ENCODE results near the gene BOLA3.

DNA sequence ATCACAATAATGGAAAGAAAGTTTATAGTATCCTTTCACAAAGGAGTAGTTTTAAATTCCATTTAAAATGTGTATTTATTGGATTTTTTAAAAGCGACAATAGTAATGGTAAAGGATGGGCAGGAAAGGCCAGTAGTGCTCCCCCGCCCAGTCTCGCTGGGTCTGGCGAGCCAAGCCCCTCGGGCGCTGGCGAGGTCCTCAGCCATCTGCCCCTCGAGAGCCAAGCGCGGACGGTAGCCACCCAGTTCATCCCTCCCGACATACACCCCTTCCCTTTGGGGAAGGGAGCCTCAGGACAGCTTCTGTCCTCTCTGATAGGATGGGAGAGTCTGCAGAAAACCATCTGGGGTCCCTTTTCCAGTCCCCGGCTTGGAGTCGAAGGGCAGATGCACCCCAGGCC lies 45.2 kb downstream of the BOLA3 start:
- TF ChIP-seq, protein P1, sequence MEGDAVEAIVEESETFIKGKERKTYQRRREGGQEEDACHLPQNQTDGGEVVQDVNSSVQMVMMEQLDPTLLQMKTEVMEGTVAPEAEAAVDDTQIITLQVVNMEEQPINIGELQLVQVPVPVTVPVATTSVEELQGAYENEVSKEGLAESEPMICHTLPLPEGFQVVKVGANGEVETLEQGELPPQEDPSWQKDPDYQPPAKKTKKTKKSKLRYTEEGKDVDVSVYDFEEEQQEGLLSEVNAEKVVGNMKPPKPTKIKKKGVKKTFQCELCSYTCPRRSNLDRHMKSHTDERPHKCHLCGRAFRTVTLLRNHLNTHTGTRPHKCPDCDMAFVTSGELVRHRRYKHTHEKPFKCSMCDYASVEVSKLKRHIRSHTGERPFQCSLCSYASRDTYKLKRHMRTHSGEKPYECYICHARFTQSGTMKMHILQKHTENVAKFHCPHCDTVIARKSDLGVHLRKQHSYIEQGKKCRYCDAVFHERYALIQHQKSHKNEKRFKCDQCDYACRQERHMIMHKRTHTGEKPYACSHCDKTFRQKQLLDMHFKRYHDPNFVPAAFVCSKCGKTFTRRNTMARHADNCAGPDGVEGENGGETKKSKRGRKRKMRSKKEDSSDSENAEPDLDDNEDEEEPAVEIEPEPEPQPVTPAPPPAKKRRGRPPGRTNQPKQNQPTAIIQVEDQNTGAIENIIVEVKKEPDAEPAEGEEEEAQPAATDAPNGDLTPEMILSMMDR (IDR thresholded peaks at IDR 0.05) = no peak
- no peak for TF ChIP-seq POLR2A (IDR thresholded peaks at IDR 0.05)
